Raji (cell line): Measurements from ENCODE around the gene SIRT4.

Experiments used
- POLR2A ChIP-seq: IDR thresholded peaks from 2 replicates; pipeline ENCODE4 v1.6.1; 2011; ENCODE audit warnings: low read depth, low read length, control low read depth; ENCODE audit not compliant: insufficient read depth

SIRT4 gene

DNA sequence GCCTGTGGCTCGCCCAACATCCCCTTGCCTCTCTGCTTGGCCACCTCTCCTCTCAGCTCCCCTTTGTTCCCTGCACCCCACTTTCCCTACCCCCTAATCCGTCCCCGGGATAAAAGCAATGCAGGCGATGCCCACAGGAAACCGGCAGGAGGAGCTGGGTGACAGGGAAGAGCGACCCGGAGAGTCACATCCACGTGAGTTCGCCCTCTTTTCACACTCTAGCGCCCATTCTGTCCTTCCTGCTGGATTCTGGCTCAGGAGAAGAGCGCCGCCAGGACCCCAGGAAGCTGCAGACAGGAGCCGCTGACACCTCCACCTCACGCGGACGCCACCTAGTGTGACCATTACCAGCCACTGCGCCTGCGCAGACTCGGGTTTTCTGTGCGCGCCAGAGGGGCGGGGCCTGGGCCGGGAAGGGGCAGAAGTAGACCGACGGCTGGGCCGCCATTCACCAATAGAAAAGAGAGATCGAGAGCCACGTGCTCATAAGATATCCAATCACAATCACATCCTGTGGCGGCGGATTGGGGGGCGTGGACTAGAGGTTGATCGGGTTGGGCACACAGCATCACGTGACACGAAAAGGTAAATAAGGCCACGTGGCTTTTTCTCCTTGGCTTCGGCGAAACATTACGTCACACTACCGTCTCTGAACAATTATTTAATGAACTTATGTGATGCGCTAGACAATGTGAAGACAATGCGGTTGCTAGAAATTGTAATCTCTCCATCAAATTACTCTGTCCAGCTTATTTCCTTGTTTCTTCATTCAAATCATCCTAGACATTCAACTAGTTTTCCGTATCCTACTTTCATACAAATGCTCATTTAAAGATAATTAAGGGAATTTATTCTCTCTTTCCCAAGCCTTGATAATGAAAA lies 15.3 kb downstream of the SIRT4 start:
- peak; percentile 85 for TF ChIP-seq POLR2A

DNA sequence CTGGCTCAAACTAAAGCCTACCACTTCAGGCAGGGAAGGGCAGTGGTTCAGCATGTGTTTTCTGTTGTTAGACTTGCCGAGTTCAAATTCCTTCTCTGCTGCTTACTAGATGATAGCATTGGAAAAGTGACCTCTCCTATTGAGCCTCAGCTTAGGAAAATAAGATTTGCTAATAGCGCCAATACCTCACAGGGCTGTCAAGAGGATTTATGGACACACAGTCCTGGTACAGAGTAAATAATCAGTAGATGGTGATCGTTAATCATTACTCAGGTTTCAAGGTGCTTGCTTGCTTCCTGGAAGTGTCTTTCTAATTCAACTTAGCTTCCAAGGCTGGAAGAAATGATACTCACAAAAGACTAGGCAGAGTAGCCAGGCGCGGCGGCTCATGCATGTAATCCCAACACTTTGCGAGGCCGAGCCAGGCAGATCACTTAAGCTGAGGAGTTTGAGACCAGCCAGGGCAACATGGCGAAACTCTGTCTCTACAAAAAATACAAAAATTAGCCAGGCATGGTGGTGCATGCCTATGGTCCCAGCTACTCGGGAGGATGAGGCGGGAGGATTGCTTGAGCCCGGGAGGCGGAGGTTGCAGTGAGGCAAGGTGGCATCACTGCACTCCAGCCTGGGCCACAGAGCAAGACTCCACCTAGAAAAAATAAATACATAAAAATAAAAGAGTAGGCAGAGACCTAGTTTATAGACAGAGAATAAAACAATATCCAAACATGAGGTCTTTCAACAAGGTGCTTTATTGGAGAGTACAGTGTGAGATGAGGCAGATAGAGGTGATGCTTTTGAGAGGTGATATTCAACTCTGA lies 19.5 kb downstream of the SIRT4 start:
- TF ChIP-seq POLR2A = no peak

DNA sequence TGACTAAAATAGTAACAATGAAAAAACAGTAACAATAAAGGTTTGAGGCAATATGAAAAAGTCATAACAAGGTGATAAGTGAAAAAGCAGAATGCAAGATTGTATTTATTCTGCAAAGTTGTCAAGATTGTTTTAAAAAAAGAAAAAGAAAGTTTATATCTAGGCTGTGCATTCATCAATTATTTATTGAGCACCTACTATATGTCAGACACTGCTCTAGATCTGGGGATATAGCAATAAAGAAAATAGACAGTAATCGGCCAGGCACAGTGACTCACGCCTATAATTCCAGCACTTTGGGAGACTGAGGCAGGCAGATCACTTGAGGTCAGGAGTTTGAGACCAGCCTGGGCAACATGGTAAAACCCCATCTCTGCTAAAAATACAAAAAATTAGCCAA lies 21.7 kb downstream of the SIRT4 start:
- TF ChIP-seq POLR2A = no peak

DNA sequence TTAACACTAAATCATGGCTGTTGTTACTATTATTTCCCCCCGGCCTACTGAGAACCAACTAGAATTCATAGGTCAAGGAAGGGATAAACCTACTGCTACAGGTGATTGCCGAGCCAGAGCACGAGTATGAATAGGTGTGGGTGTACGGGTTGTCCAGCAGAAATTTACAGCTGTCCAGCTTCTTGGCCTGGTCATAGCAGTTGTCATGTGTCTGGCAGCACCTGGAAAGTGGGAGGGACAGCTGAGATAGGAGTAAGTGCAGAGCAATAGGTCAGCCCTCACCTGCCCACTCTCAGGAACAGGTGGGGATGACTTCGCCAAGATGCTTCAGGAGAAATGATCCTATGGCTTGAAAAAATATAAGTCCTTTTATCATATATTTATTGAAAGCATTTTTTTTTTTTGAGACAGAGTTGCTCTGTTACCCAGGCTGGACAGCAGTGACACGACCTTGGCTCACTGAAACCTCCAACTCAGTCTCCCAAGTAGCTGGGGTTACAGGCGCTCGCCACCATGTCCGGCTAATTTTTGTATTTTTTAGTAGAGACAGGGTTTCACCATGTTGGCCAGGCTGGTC lies 22.8 kb downstream of the SIRT4 start:
- TF ChIP-seq POLR2A = no peak

DNA sequence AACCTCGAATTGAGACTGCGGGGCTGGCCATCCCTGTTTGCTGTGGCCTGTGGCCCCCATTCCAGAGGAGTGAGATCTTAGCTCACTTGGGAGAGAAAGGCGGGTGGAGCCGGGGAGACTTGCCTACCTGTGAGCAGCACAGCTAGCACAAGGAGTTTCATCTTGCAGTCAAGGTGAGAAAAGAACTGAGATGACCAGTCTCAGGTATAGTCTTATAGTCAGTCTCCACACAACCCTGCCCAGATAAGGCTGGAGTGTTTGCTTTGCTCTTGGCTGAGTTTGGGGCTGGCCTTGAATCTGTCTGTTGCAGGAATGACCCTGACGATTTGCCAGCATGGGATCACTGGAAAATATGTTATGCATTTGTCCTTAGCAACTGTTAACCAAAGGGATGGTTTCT lies 25.5 kb downstream of the SIRT4 start, which contains the start of gene PLA2G1B:
Gene PLA2G1B, minus strand, starts transcription at position 187 of the 400 bp plus-strand sequence. Its CDS starts 26 bp downstream, at position 161.
- TF ChIP-seq POLR2A = no peak

DNA sequence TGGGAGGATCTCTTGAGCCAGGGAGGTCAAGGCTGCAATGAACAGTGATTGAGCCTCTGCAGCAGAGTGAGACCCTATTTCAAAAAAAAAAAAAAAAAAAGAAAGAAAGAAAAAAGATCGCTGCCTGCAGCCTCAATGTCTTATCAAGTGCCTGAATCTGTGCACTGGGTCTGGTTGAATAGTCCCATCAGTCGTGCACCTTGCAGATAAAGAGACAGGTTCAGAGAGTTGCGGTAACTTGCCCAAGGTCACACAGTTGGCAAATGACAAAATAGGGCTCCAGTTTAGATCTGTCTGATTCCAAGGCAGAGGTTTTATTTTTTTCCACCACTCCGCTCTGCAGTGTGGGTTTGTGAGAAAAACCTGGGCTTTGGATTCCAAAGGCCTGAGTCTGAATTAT lies 26.1 kb downstream of the SIRT4 start:
- no peak for TF ChIP-seq POLR2A

DNA sequence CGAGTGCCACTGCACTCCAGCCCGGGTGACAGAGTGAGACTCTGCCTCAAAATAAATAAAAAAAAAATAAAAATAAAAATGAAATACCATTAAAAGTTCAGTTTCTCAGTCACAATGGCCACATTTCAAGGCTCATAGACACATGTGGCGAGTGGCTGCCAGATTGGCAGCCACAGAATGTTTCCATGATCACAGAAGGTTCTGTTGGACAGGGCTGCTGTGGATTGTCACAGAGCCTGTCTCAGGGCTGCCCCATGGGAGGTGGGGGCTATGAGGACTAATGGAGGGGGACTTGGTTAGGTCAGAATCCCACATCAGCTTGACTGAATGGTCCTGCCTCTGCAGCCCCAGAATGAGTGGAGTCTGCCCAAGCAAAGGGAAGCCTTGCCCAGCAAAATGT lies 29.3 kb downstream of the SIRT4 start:
- TF ChIP-seq POLR2A = no peak

DNA sequence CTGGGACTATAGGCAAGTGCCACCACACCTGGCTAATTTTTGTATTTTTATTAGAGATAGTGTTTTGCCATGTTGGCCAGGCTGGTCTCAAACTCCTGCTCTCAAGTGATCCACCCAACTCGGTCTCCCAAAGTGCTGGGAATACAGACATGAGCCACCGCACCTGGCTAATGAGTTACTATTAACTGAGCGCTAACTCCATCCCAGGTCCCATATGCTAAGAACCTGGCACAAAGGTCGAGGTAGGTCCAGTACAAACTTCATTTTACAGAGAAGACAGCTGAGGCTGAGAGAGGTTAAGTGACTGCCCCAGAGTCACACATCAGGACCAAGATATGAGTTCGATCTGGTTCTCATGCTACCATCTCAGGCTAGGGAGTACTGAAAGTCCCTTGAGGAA lies 29.9 kb downstream of the SIRT4 start:
- no peak for TF ChIP-seq POLR2A

DNA sequence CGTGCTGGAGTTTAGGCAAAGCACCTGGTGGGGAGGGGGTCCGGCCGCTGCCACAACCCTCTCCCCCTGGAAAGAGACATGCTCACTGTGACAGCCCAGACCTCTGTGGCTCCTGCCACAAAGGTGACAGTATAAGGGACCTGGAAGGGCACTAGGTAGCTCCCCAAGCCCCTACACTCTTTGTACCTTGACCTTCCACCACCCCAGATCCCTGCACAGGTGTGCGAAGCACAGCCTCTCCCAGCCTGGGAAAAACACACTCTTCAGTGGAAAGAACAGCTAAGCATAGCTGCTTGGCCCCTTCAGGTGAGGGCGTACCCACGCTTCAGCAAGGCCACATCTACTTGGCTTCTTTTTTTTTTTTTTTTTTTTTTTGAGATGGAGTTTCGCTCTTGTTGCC lies 30.4 kb downstream of the SIRT4 start:
- no peak for TF ChIP-seq POLR2A

DNA sequence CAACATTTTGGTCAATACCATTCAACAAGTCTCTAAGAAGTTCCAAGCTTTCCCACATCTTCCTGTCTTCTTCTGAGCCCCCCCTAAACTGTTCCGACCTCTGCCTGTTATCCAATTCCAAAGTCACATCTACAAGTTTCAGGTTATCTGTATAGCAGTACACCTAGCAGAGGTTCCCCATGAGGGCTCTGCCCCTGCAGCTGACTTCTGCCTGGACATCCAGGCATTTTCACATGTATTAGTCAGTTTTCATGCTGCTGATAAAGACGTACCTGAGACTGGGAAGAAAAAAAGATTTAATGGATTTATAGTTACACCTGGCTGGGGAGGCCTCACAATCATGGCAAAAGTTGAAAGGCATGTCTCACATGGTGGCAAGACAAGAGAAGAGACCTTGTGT lies 35.6 kb downstream of the SIRT4 start:
- TF ChIP-seq POLR2A = no peak

DNA sequence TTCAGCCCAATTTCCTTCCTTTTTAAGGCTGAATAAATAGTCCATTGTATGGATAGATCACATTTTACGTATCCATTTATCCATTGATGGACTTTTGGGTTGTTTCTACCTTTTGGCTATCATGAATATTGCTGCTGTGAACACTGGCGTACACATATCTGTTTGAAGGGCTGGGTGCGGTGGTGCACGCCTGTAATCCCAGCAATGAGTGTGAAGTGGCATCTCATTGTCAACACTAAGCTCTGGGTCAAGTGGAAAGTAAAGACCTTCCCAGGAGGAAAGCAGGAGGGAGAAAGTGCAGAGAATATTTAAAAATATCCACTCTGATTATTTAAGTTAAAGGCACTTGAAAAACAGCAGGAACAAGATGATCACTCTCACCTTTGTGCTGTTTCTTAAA lies 37.1 kb downstream of the SIRT4 start:
- TF ChIP-seq POLR2A = no peak

DNA sequence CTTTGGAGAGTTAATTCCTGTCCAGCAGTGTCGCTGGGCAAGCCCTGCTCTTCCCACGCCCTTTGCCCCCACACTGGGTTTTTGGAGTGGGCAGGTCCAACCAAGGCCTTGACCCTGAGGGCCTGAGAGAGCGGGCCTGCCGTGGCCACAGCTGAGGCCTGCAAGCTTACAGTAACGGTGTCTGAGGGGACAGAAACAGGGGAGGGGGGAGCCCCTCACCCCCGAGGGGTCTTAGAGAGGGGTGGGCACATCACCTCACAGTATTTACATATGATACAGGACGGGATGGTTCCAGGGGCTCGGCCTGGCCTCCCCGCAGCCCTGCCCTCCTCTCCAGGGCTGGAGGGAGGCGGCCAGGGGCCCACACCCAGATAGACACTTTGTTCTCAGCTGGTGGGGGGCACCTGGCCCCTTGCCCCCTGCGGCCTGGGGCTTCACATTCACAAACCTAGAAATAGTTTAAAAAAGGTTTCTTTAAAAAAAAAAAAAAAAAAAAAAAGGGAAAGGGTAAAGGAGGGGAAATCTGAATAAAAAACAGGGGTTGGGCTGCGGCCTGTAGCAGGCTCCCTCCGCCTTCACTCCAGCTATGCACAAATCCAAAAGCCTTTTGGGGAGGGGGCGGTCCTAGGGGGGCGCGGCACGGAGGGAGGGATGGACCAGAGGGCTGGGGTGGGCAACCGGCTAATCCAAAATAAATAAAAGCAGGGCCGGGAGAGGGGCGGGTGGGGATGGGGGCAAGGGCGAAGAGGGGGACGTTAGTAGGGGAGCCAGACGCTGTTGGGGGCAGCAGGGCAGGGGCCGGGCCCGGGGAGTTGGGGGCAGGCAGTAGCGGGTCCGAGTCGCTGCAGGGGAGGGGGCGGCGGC lies 40.3 kb downstream of the SIRT4 start:
- TF ChIP-seq POLR2A = no peak

DNA sequence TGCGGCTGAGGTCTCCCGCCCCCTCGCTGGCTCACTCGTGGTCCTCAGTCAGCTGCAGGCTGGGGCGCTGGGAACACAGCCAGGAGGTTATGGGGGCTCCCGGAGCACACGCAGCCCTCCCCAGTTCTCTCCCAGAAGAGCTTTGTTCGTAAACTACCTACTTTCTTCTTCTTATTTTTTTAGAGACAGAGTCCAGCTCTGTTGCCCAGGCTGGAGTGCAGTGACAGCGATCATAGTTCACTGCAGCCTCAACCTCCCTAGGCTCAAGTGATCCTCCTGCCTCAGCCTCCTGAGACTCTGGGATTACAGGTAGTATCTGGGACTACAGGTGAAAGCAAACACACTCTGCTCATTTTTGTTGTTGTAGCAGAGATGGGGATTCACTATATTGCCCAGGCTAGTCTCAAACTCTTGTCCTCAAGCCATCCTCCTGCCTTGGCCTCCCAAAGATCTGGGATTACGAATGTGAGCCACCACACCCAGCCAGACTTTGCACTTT lies 41.0 kb downstream of the SIRT4 start:
- no peak for TF ChIP-seq POLR2A

DNA sequence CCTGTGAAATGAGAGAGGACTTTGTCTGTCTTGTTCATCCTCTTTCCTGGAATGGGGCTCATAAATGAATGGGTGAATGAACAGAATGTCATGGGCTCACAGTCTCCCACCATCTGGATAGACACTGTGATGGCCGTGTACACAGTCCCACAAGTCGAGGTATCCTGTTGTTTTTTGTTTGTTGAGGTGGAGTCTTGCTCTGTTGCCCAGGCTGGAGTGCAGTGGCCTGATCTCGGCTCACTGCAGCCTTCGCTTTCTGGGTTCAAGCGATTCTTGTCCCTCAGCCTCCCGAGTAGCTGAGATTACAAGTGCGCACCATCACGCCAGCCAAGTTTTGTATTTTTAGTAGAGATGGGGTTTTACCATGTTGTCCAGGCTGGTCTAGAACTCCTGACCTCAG lies 41.6 kb downstream of the SIRT4 start:
- no peak for TF ChIP-seq POLR2A

DNA sequence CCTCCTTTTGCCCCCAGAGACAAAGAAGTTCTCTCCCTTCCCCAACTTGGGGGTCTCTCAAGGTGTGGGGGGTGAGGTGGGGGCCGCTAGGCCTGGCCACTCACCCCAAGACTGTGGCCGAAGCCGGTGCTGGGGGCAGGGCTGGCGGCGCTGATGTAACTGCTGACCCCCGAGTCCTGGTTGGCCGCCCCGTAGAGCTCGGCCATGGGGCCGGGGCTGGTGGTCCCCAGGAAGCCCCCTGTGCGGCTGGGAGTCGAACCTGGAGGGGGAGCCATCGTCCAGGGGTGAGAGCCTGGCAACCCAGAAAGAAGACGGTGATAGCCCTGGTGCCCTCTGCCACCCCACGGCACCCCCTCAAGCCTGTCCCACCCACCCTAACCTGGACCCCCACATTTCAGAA lies 43.9 kb downstream of the SIRT4 start:
- TF ChIP-seq POLR2A = no peak
